ENCODE results near the gene RNF121.

RNF121 gene

GRCh38 chr11:71955898-71956456 lies 27.1 kb downstream of the RNF121 start:
- Histone ChIP-seq H3K9me3 (ENCODE audit: control insufficient read depth, insufficient read depth, low read length) (peaks cover 3% of the 10 kb centered on the region; the same call in 1 of the 2 replicates), H3K4me1 (ENCODE audit: control insufficient read depth, low read length) (peaks cover 13% of the 10 kb centered on the region), H3K79me2 (ENCODE audit: control insufficient read depth, low read length) (peaks cover 26% of the 10 kb centered on the region), H3K27ac (ENCODE audit: low read depth, low read length) (no peak overlapping the region), H3F3A (ENCODE audit: control insufficient read depth, insufficient read depth) (no peaks in the 10 kb centered on the region), H3K4me2 (ENCODE audit: low read length) (no peak overlapping the region), H4K20me1 (ENCODE audit: control insufficient read depth, insufficient read depth, low read depth, low read length) (peaks cover 4% of the 10 kb centered on the region), H3K36me3 (ENCODE audit: control insufficient read depth, low read length) (peaks cover 12% of the 10 kb centered on the region), H3K27me3 (ENCODE audit: control insufficient read depth, low read length) (no peaks in the 10 kb centered on the region), H3K4me3 (ENCODE audit: low read length) (no peak overlapping the region), H3K9me2 (replicated peaks; ENCODE audit: control insufficient read depth, low read length) (no peaks in the 10 kb centered on the region)
- no peak for TF ChIP-seq EZH2phosphoT487 (IDR thresholded peaks at IDR 0.05; ENCODE audit: borderline replicate concordance, low read length)
- TF ChIP-seq, protein P1, sequence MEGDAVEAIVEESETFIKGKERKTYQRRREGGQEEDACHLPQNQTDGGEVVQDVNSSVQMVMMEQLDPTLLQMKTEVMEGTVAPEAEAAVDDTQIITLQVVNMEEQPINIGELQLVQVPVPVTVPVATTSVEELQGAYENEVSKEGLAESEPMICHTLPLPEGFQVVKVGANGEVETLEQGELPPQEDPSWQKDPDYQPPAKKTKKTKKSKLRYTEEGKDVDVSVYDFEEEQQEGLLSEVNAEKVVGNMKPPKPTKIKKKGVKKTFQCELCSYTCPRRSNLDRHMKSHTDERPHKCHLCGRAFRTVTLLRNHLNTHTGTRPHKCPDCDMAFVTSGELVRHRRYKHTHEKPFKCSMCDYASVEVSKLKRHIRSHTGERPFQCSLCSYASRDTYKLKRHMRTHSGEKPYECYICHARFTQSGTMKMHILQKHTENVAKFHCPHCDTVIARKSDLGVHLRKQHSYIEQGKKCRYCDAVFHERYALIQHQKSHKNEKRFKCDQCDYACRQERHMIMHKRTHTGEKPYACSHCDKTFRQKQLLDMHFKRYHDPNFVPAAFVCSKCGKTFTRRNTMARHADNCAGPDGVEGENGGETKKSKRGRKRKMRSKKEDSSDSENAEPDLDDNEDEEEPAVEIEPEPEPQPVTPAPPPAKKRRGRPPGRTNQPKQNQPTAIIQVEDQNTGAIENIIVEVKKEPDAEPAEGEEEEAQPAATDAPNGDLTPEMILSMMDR (IDR thresholded peaks at IDR 0.05; ENCODE audit: low read depth, low read length, poor library complexity, severe bottlenecking) = no peak

GRCh38 chr11:71962428-71963038 lies 33.7 kb downstream of the RNF121 start:
- peaks cover 3% of the 10 kb centered on the region; the same call in 1 of the 2 replicates for H3K9me3 ChIP-seq (ENCODE audit: control insufficient read depth, insufficient read depth, low read length)
- H3K4me1 ChIP-seq (ENCODE audit: control insufficient read depth, low read length) = peaks cover 9% of the 10 kb centered on the region
- H3K36me3 ChIP-seq (ENCODE audit: control insufficient read depth, low read length) = peaks cover 29% of the 10 kb centered on the region
- no peaks in the 10 kb centered on the region for H4K20me1 ChIP-seq (ENCODE audit: control insufficient read depth, insufficient read depth, low read depth, low read length)
- no peak overlapping the region for H3K27ac ChIP-seq (ENCODE audit: low read depth, low read length)
- H3K79me2 ChIP-seq (ENCODE audit: control insufficient read depth, low read length) = no peaks in the 10 kb centered on the region
- no peaks in the 10 kb centered on the region for H3K9me2 ChIP-seq (replicated peaks; ENCODE audit: control insufficient read depth, low read length)
- 0 out of 2 replicates have a peak, but pooled peaks cover 3% of the 10 kb centered on the region for H3F3A ChIP-seq (ENCODE audit: control insufficient read depth, insufficient read depth)
- no peak overlapping the region for H3K4me3 ChIP-seq (ENCODE audit: low read length)
- no peak for TF ChIP-seq EZH2phosphoT487 (IDR thresholded peaks at IDR 0.05; ENCODE audit: borderline replicate concordance, low read length)
- TF ChIP-seq, protein P1 (IDR thresholded peaks at IDR 0.05; ENCODE audit: low read depth, low read length, poor library complexity, severe bottlenecking) = no peak
- H3K4me2 ChIP-seq (ENCODE audit: low read length) = no peak overlapping the region
- H3K27me3 ChIP-seq (ENCODE audit: control insufficient read depth, low read length) = no peaks in the 10 kb centered on the region

DNA sequence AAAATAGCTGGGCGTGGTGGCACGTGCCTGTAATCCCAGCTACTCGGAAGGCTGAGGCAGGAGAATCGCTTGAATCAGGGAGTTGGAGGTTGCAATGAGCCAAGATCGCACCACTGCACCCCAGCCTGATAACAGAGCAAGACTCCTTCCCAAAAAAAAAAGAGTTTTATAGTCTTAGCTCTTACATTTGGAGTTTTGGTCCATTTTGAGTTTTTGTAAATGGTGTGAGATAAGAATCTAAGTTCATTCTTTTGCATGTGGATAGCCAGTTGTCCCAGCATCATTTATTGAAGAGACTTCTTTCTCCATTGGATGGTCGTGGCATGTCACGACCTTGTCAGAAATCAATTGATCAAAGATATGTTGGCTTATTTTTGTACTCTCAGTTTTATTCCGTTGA lies 34.6 kb downstream of the RNF121 start:
- Histone ChIP-seq H3K27ac (ENCODE audit: low read depth, low read length) (no peak overlapping the region), H3K4me2 (ENCODE audit: low read length) (no peak overlapping the region), H3K36me3 (ENCODE audit: control insufficient read depth, low read length) (peaks cover 34% of the 10 kb centered on the region), H3K79me2 (ENCODE audit: control insufficient read depth, low read length) (no peaks in the 10 kb centered on the region), H3K9me3 (ENCODE audit: control insufficient read depth, insufficient read depth, low read length) (peaks cover 3% of the 10 kb centered on the region; the same call in 1 of the 2 replicates), H3K27me3 (ENCODE audit: control insufficient read depth, low read length) (no peaks in the 10 kb centered on the region), H3K4me1 (ENCODE audit: control insufficient read depth, low read length) (peaks cover 9% of the 10 kb centered on the region), H3K9me2 (replicated peaks; ENCODE audit: control insufficient read depth, low read length) (no peaks in the 10 kb centered on the region), H4K20me1 (ENCODE audit: control insufficient read depth, insufficient read depth, low read depth, low read length) (no peaks in the 10 kb centered on the region), H3F3A (ENCODE audit: control insufficient read depth, insufficient read depth) (0 out of 2 replicates have a peak, but pooled peaks cover 3% of the 10 kb centered on the region), H3K4me3 (ENCODE audit: low read length) (no peak overlapping the region)
- TF ChIP-seq, protein P1 (IDR thresholded peaks at IDR 0.05; ENCODE audit: low read depth, low read length, poor library complexity, severe bottlenecking) = no peak
- TF ChIP-seq EZH2phosphoT487 (IDR thresholded peaks at IDR 0.05; ENCODE audit: borderline replicate concordance, low read length) = no peak

Measured in DOHH2 (cell line).